NCI-H2029 (cell line): ENCODE measurements around the gene MSRB1.
"Not testable (repeated sequence)": the region's sequence is repeated elsewhere in the genome, so short reads cannot be mapped to it uniquely, and the experiment has no call there.

Experiments
- DNase-seq: peaks from one replicate; lab custom pipeline; 2025; lab: John Stamatoyannopoulos, UW

MSRB1 gene

GRCh38 chr16:1915732-1916639 is 27.0 kb downstream of the MSRB1 start:
- DNase-seq: no peak

- DNase-seq: no peak
These were observed 28.0 kb downstream of the MSRB1 start for GRCh38 chr16:1914988-1915387.

- no peak for DNase-seq
These were observed 28.9 kb downstream of the MSRB1 start for GRCh38 chr16:1914084-1914608.

GRCh38 chr16:1913327-1914083 is 29.5 kb downstream of the MSRB1 start:
- peak; percentile 51 for DNase-seq

- no peak for DNase-seq
These were observed 30.8 kb downstream of the MSRB1 start for GRCh38 chr16:1912215-1912543.

- DNase-seq: no peak
These were observed 31.4 kb downstream of the MSRB1 start for GRCh38 chr16:1911467-1912214.

- no peak for DNase-seq
These were observed 33.3 kb downstream of the MSRB1 start for GRCh38 chr16:1909561-1910231.

GRCh38 chr16:1908983-1909382 is 34.0 kb downstream of the MSRB1 start:
- no peak for DNase-seq

GRCh38 chr16:1908184-1908583 is 34.8 kb downstream of the MSRB1 start:
- DNase-seq: no peak

- no peak for DNase-seq
These were observed 35.7 kb downstream of the MSRB1 start for GRCh38 chr16:1907226-1907860.

GRCh38 chr16:1906846-1907165 is 36.2 kb downstream of the MSRB1 start:
- DNase-seq: no peak

- no peak for DNase-seq
These were observed 36.7 kb downstream of the MSRB1 start for GRCh38 chr16:1906055-1906845.

GRCh38 chr16:1903845-1904840 is 38.9 kb downstream of the MSRB1 start:
- DNase-seq: no peak

- DNase-seq: no peak
These were observed 39.8 kb downstream of the MSRB1 start for GRCh38 chr16:1903220-1903574.

- no peak for DNase-seq
These were observed 40.3 kb downstream of the MSRB1 start for GRCh38 chr16:1902547-1903219.

- DNase-seq: no peak
These were observed 42.6 kb downstream of the MSRB1 start for GRCh38 chr16:1900452-1900774.

- peak; percentile 89 for DNase-seq
These were observed 43.2 kb downstream of the MSRB1 start for GRCh38 chr16:1899641-1900451.

GRCh38 chr16:1897692-1898091 is 45.3 kb downstream of the MSRB1 start:
- not testable (repeated sequence) for DNase-seq
